ENCODE results near the gene GTF2H1.
"Not testable (repeated sequence)": the region's sequence is repeated elsewhere in the genome, so short reads cannot be mapped to it uniquely, and the experiment has no call there.

The GTF2H1 gene

DNA sequence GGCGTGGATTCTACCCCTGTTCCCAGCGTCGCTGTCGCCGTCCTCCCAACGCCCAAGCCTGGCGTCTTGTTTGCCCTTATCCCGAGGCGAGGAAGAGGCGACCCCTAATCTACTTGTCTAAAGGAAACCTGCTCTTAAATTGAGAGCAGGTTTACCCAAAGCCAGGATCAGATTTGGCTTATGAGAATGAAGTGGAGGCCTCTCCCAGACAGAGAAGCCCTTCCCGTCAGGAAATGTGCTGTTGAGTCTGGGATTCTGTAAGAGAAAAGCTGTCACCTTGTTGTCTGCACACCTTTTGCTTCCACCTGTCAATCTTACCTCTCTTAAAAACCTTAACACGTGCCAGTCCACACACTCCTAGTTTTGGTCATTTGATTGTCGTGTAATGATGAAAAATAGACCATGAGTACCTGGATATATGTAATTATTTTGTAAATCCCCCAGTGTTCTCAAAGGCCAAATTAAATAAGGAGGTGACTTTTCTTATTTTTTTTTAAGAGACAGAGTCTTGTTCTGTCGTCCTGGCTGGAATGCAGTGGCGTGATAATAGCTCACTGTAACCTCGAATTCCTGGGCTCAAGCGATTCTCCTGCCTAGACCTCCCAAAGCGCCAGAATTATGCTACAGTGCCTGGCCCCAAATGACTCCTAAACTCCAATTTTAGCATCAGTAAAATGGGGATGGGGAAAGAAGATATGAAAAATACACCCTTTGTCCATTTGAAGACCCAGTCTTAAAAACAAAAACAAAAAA lies 627 bp downstream of the GTF2H1 start:
- H3K36me3 ChIP-seq (ENCODE audit: control insufficient read depth, insufficient read depth, low read length): no peaks in the 10 kb centered on the region
- H3K4me3 ChIP-seq (ENCODE audit: low read length): peak overlapping the region; percentile 47
- no peaks in the 10 kb centered on the region for H3K9me3 ChIP-seq (ENCODE audit: control insufficient read depth, low read length)
- no peaks in the 10 kb centered on the region for H3K27me3 ChIP-seq (ENCODE audit: control insufficient read depth, insufficient read depth, low read length)
- H3K4me1 ChIP-seq (ENCODE audit: control insufficient read depth, insufficient read depth, low read length): peaks cover 23% of the 10 kb centered on the region
- H3K9ac ChIP-seq (ENCODE audit: low read length): peak overlapping the region; percentile 95

GRCh38 chr11:18323881-18324280 lies 1.5 kb downstream of the GTF2H1 start:
- H3K36me3 ChIP-seq (ENCODE audit: control insufficient read depth, insufficient read depth, low read length); H3K4me3 ChIP-seq (ENCODE audit: low read length); H3K9me3 ChIP-seq (ENCODE audit: control insufficient read depth, low read length); H3K27me3 ChIP-seq (ENCODE audit: control insufficient read depth, insufficient read depth, low read length): not testable (repeated sequence)
- peak overlapping the region; percentile 95 for H3K9ac ChIP-seq (ENCODE audit: low read length)
- peaks cover 23% of the 10 kb centered on the region for H3K4me1 ChIP-seq (ENCODE audit: control insufficient read depth, insufficient read depth, low read length)

DNA sequence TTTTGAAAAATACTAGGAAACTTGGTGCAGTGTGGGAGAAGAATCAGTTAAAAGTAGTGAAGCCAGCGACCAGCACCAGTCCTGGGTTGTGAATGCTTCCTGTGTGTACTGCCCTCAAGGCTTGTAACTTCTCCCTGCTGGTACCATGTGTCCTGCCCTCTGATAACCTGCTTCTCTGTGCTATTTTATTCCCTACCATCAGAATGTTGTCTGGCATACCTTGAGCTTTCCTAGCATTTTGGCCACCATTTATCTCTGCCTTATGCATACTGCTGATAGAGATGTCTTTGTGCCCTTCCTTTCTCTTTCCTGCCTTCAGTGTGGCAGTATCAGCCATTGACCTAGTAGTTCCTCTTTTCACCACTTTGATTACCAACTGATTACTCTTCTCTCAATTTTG lies 2.0 kb downstream of the GTF2H1 start:
- Histone ChIP-seq H3K36me3 (ENCODE audit: control insufficient read depth, insufficient read depth, low read length) (peaks cover 2% of the 10 kb centered on the region), H3K27me3 (ENCODE audit: control insufficient read depth, insufficient read depth, low read length) (no peaks in the 10 kb centered on the region), H3K9me3 (ENCODE audit: control insufficient read depth, low read length) (no peaks in the 10 kb centered on the region), H3K9ac (ENCODE audit: low read length) (no peak overlapping the region), H3K4me1 (ENCODE audit: control insufficient read depth, insufficient read depth, low read length) (peaks cover 28% of the 10 kb centered on the region), H3K4me3 (ENCODE audit: low read length) (no peak overlapping the region)

DNA sequence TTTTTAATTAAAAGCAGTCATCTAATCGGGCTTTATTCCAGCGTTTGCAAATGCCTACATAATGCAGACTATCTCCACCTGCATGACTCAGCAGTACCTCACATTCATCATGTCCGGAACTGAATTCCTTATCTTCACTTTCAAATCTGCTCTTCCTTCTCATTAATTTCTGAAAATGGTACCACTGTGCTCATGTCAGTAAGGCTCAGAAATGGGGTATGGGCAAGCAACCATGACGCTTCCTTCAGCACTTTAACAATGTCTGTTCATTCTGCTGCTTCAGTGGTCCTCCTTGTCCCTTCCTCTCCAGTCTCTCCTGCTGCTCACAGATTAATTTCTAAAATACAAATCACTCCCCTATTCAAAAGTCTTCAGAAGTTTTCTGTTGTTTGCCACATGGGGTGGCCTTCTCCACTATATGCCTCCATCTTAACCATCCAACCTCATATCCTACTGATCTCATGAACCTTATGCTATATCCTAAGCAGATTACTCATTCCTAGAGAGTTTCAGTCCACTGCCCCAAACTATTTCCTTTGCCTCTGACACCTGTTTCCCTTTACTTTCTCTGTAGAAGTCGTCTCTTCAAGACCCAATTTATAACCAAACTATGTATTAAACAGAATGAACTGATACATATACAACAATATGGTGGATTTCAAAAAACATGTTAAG lies 7.0 kb downstream of the GTF2H1 start:
- no peaks in the 10 kb centered on the region for H3K27me3 ChIP-seq (ENCODE audit: control insufficient read depth, insufficient read depth, low read length)
- H3K36me3 ChIP-seq (ENCODE audit: control insufficient read depth, insufficient read depth, low read length): peaks cover 10% of the 10 kb centered on the region
- H3K9ac ChIP-seq (ENCODE audit: low read length): no peak overlapping the region
- H3K4me1 ChIP-seq (ENCODE audit: control insufficient read depth, insufficient read depth, low read length): peaks cover 8% of the 10 kb centered on the region
- H3K4me3 ChIP-seq (ENCODE audit: low read length): no peak overlapping the region
- no peaks in the 10 kb centered on the region for H3K9me3 ChIP-seq (ENCODE audit: control insufficient read depth, low read length)

DNA sequence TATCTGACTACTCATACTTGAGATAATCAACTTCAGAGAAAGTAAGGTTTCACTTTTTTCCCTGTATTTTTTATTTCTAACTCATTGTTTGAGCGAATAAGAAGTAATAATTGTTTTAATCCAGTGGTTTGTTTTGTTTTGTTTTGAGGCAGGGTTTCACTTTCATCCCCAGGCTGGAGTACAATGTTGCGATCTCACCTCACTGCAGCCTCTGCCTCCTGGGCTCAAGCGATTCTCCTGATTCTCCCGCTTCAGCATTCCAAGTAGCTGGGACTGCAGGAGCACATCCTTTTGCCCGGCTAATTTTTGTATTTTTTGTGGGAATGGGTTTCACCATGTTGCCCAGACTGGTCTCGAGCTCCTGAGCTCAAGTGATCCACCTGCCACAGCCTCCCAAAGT lies 8.6 kb downstream of the GTF2H1 start:
- Histone ChIP-seq H3K27me3 (ENCODE audit: control insufficient read depth, insufficient read depth, low read length) (no peaks in the 10 kb centered on the region), H3K4me3 (ENCODE audit: low read length) (no peak overlapping the region), H3K9me3 (ENCODE audit: control insufficient read depth, low read length) (no peaks in the 10 kb centered on the region), H3K36me3 (ENCODE audit: control insufficient read depth, insufficient read depth, low read length) (peaks cover 13% of the 10 kb centered on the region), H3K9ac (ENCODE audit: low read length) (no peak overlapping the region), H3K4me1 (ENCODE audit: control insufficient read depth, insufficient read depth, low read length) (peaks cover 6% of the 10 kb centered on the region)

GRCh38 chr11:18332302-18332701 lies 9.9 kb downstream of the GTF2H1 start:
- Histone ChIP-seq H3K27me3 (ENCODE audit: control insufficient read depth, insufficient read depth, low read length) (no peaks in the 10 kb centered on the region), H3K9me3 (ENCODE audit: control insufficient read depth, low read length) (no peaks in the 10 kb centered on the region), H3K9ac (ENCODE audit: low read length) (no peak overlapping the region), H3K36me3 (ENCODE audit: control insufficient read depth, insufficient read depth, low read length) (peaks cover 13% of the 10 kb centered on the region), H3K4me3 (ENCODE audit: low read length) (no peak overlapping the region), H3K4me1 (ENCODE audit: control insufficient read depth, insufficient read depth, low read length) (peaks cover 6% of the 10 kb centered on the region)

DNA sequence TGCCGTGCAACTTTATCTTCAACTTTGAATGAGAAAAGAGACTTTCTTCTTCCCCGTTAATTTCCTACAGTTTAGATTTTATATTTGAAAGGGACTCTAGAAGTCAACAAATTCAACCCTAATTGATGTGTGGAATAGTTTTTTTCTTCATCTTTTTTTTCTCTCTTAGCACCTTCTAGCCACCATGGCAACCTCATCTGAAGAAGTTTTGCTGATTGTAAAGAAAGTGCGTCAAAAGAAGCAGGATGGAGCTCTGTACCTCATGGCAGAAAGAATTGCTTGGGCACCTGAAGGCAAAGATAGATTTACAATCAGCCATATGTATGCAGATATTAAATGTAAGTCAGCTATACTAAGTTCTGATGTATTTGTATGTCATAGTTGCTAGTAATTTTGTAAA lies 10.5 kb downstream of the GTF2H1 start:
- H3K36me3 ChIP-seq (ENCODE audit: control insufficient read depth, insufficient read depth, low read length): peaks cover 13% of the 10 kb centered on the region
- no peak overlapping the region for H3K9ac ChIP-seq (ENCODE audit: low read length)
- peaks cover 6% of the 10 kb centered on the region for H3K4me1 ChIP-seq (ENCODE audit: control insufficient read depth, insufficient read depth, low read length)
- no peak overlapping the region for H3K4me3 ChIP-seq (ENCODE audit: low read length)
- H3K27me3 ChIP-seq (ENCODE audit: control insufficient read depth, insufficient read depth, low read length): no peaks in the 10 kb centered on the region
- H3K9me3 ChIP-seq (ENCODE audit: control insufficient read depth, low read length): no peaks in the 10 kb centered on the region

DNA sequence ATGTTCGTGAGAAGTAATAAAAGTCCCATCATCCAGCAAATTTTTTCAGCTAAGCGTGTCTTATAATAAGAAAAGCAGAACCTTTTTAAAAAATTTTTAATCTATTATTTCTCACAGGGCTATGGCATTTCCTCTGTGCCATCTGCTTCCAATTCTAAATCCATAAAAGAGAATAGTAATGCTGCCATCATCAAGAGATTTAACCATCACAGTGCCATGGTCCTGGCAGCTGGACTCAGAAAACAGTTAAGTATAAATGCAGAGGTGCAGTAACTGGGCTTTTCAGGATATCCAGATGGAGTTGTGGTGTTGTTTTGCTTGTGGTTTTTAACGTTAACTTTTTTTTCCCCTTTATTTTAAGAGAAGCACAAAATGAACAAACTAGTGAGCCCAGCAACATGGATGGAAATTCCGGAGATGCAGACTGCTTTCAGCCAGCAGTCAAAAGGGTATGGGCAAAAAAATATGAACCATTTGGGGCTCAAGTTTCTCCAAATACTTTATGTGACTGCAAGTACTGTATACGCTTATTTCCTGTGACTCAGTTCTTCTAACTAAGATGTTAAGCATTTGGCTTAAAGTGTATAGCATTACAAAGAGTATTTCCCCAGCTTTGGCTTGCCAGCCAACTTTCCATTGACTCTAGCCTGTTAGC lies 25.2 kb downstream of the GTF2H1 start:
- no peaks in the 10 kb centered on the region for H3K4me1 ChIP-seq (ENCODE audit: control insufficient read depth, insufficient read depth, low read length)
- H3K36me3 ChIP-seq (ENCODE audit: control insufficient read depth, insufficient read depth, low read length): no peaks in the 10 kb centered on the region
- no peak overlapping the region for H3K4me3 ChIP-seq (ENCODE audit: low read length)
- H3K9ac ChIP-seq (ENCODE audit: low read length): no peak overlapping the region
- no peaks in the 10 kb centered on the region for H3K27me3 ChIP-seq (ENCODE audit: control insufficient read depth, insufficient read depth, low read length)
- no peaks in the 10 kb centered on the region for H3K9me3 ChIP-seq (ENCODE audit: control insufficient read depth, low read length)

DNA sequence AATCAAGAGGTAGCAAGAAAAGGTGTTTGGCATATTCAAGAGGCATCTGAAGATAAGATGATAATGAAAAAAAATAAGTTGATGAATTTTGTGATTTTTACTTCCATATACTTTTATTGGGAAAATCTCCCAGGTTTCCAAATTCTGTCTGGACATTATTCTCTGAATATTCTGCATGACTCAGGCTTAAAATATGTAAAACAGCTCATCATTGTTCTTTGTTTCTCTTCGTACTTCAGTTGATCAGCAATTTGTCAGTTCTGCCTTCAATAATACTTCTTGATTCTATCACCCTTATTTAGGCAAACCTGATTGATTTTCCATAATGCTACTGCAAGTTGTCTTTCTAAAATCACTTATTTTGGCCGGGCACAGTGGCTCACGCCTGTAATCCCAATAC lies 30.2 kb downstream of the GTF2H1 start:
- peaks cover under 1% of the 10 kb centered on the region for H3K36me3 ChIP-seq (ENCODE audit: control insufficient read depth, insufficient read depth, low read length)
- no peak overlapping the region for H3K9ac ChIP-seq (ENCODE audit: low read length)
- H3K4me3 ChIP-seq (ENCODE audit: low read length): no peak overlapping the region
- no peaks in the 10 kb centered on the region for H3K27me3 ChIP-seq (ENCODE audit: control insufficient read depth, insufficient read depth, low read length)
- no peaks in the 10 kb centered on the region for H3K4me1 ChIP-seq (ENCODE audit: control insufficient read depth, insufficient read depth, low read length)
- H3K9me3 ChIP-seq (ENCODE audit: control insufficient read depth, low read length): no peaks in the 10 kb centered on the region

- peaks cover 10% of the 10 kb centered on the region for H3K36me3 ChIP-seq (ENCODE audit: control insufficient read depth, insufficient read depth, low read length)
- H3K4me1 ChIP-seq (ENCODE audit: control insufficient read depth, insufficient read depth, low read length): no peaks in the 10 kb centered on the region
- no peak overlapping the region for H3K4me3 ChIP-seq (ENCODE audit: low read length)
- H3K9me3 ChIP-seq (ENCODE audit: control insufficient read depth, low read length): no peaks in the 10 kb centered on the region
- no peaks in the 10 kb centered on the region for H3K27me3 ChIP-seq (ENCODE audit: control insufficient read depth, insufficient read depth, low read length)
- no peak overlapping the region for H3K9ac ChIP-seq (ENCODE audit: low read length)
Measured at GRCh38 chr11:18358646-18359045, 36.3 kb downstream of the GTF2H1 start.

DNA sequence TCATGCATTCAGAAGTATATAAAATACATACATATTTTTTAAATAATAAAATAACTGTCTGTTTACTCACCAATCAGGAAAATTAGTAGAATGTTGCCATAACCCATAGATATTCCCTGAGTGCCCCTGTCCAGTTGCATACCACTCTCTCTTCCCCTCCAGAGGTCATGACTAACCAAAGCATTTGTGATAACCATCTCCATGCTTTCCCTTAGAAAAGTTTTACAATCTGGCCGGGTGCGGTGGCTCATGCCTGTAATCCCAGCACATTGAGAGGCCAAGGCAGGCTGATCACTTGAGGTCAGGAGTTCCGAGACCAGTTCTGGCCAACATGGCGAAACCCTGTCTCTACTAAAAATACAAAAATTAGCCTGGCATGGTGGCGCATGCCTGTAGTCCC lies 38.8 kb downstream of the GTF2H1 start:
- H3K9me3 ChIP-seq (ENCODE audit: control insufficient read depth, low read length): no peaks in the 10 kb centered on the region
- H3K27me3 ChIP-seq (ENCODE audit: control insufficient read depth, insufficient read depth, low read length): no peaks in the 10 kb centered on the region
- H3K36me3 ChIP-seq (ENCODE audit: control insufficient read depth, insufficient read depth, low read length): peaks cover 16% of the 10 kb centered on the region
- H3K4me1 ChIP-seq (ENCODE audit: control insufficient read depth, insufficient read depth, low read length): no peaks in the 10 kb centered on the region
- no peak overlapping the region for H3K9ac ChIP-seq (ENCODE audit: low read length)
- no peak overlapping the region for H3K4me3 ChIP-seq (ENCODE audit: low read length)

DNA sequence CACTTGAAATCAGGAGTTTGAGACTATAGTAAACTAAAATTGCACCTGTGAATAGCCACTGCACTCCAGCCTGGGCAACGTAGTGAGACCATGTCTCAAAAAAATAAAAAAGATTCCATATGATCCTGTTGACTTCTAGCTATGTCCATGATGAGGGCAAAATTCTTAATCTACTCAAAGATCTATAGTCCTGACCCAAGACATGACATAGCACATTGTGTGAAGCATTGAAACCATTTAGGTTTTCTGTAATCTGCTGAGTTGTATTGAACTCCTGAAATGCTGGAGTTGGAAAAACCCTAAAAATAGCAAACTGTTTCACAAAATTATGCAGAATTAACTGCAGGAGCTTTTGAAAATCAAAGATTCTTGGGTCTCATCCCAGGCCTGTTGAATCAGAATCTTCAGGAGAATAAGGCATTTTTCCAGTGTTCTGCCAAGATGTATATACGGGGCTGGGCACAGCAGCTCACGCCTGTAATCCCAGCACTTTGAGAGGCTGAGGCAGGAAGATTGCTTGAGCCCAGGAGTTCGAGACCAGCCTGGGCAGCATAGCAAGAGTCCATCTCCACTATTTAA lies 42.2 kb downstream of the GTF2H1 start:
- H3K9ac ChIP-seq (ENCODE audit: low read length): no peak overlapping the region
- peaks cover 6% of the 10 kb centered on the region for H3K36me3 ChIP-seq (ENCODE audit: control insufficient read depth, insufficient read depth, low read length)
- H3K9me3 ChIP-seq (ENCODE audit: control insufficient read depth, low read length): no peaks in the 10 kb centered on the region
- no peaks in the 10 kb centered on the region for H3K27me3 ChIP-seq (ENCODE audit: control insufficient read depth, insufficient read depth, low read length)
- no peak overlapping the region for H3K4me3 ChIP-seq (ENCODE audit: low read length)
- no peaks in the 10 kb centered on the region for H3K4me1 ChIP-seq (ENCODE audit: control insufficient read depth, insufficient read depth, low read length)

Data from mucosa of stomach (tissue), 1 donor.